C1 segment of cervical spinal cord (tissue), 14 donors: Measurements from ENCODE around the gene BAG5.
"Not testable (repeated sequence)": the region's sequence is repeated elsewhere in the genome, so short reads cannot be mapped to it uniquely, and the experiment has no call there.

Experiments
- DNase-seq, 14 donors: peaks; one replicate each; lab custom pipeline; 2025; lab: John Stamatoyannopoulos, UW

BAG5 gene

GRCh38 chr14:103562429-103563225, at the start of gene BAG5, which contains the start of gene COA8:
Gene BAG5, minus strand, starts transcription at chr14:103562657. Its CDS starts 1,493 bp downstream, at chr14:103561164.
Gene COA8, plus strand, starts transcription at chr14:103562960. Its CDS starts 42 bp downstream, at chr14:103563002.
- peak in 13 of 14 donors; percentile 82 to 97 (median 90) for DNase-seq

- no peak for DNase-seq
These were observed 48.8 kb upstream of the BAG5 start for GRCh38 chr14:103611215-103611614.

GRCh38 chr14:103609081-103609480, 46.6 kb upstream of the BAG5 start:
- DNase-seq = not testable (repeated sequence)

- DNase-seq = no peak
These were observed 45.4 kb upstream of the BAG5 start for GRCh38 chr14:103607822-103608221.

- DNase-seq = peak in 12 of 14 donors; percentile 15 to 83 (median 61)
These were observed 44.7 kb upstream of the BAG5 start for GRCh38 chr14:103606963-103607668.

- no peak for DNase-seq
These were observed 42.2 kb upstream of the BAG5 start for GRCh38 chr14:103604620-103605019.

- no peak for DNase-seq
These were observed 38.0 kb upstream of the BAG5 start for GRCh38 chr14:103600503-103600902.

GRCh38 chr14:103597623-103598377, 35.3 kb upstream of the BAG5 start:
- no peak for DNase-seq

GRCh38 chr14:103594265-103594664, 31.8 kb upstream of the BAG5 start:
- DNase-seq = peak in 11 of 14 donors; percentile 14 to 73 (median 49)

- no peak for DNase-seq
These were observed 31.1 kb upstream of the BAG5 start for GRCh38 chr14:103593577-103593976.

- no peak for DNase-seq
These were observed 22.0 kb upstream of the BAG5 start for GRCh38 chr14:103584326-103584915.

- DNase-seq = no peak
These were observed 19.7 kb upstream of the BAG5 start for GRCh38 chr14:103581954-103582703.

- DNase-seq = no peak
These were observed 18.7 kb upstream of the BAG5 start for GRCh38 chr14:103581206-103581605.

- no peak for DNase-seq
These were observed 16.1 kb upstream of the BAG5 start for GRCh38 chr14:103578401-103579075.

GRCh38 chr14:103576371-103577024, 14.0 kb upstream of the BAG5 start:
- peak in 11 of 14 donors; percentile 20 to 78 (median 49) for DNase-seq

GRCh38 chr14:103574707-103575285, 12.3 kb upstream of the BAG5 start:
- no peak for DNase-seq

- DNase-seq = no peak
These were observed 11.6 kb upstream of the BAG5 start for GRCh38 chr14:103574104-103574503.

GRCh38 chr14:103569408-103569807, 7.0 kb upstream of the BAG5 start:
- no peak for DNase-seq

GRCh38 chr14:103568952-103569351, 6.5 kb upstream of the BAG5 start:
- DNase-seq = no peak
